Tibial nerve (tissue), 4 donors: Measurements from ENCODE around the gene SHTN1. TPM values are rescaled to one million over a fixed set of nuclear protein-coding genes. Genes with fewer than 3 reads are reported as not detected.

Experiments used
- DNase-seq, 2 donors: peaks; one replicate each; pipeline ENCODE4 v3.0.0-alpha.2; 2019; ENCODE audit warnings: low spot score in 2 of 2
- H3K27ac ChIP-seq, 4 donors: fragments of 200-600 bp; sonication (generic) in 3 of 4; one replicate each; pipeline ENCODE4 v1.5.1; 2017 to 2019; ENCODE audit warnings: mild to moderate bottlenecking in 1 of 4
- H3K27me3 ChIP-seq, 2 donors: fragments of 200-600 bp; sonication (generic) in 1 of 2; one replicate each; pipeline versions ENCODE4 v1.5.1 to v1.6.0; 2017 to 2019
- H3K36me3 ChIP-seq, 3 donors: fragments of 200-600 bp; sonication (generic); one replicate each; pipeline ENCODE4 v1.5.1; 2018 to 2019
- H3K4me1 ChIP-seq, 4 donors: fragments of 200-600 bp; sonication (generic) in 3 of 4; one replicate each; pipeline ENCODE4 v1.5.1; 2017 to 2019
- H3K4me3 ChIP-seq, 4 donors: fragments of 200-600 bp; sonication (generic) in 3 of 4; one replicate each; pipeline ENCODE4 v1.5.1; 2017 to 2019; ENCODE audit warnings: mild to moderate bottlenecking in 1 of 4, moderate library complexity in 1 of 4
- H3K9me3 ChIP-seq, 4 donors: fragments of 200-600 bp; sonication (generic) in 3 of 4; one replicate each; pipeline ENCODE4 v1.5.1; 2017 to 2019
- EP300 ChIP-seq, 2 donors: sonication (generic); formaldehyde crosslinking; IDR thresholded peaks; one replicate each; pipeline ENCODE4 v1.6.1; 2017; ENCODE audit warnings: antibody characterized with exemption in 2 of 2, mild to moderate bottlenecking in 1 of 2
- POLR2A ChIP-seq, 2 donors: fragments of 450-650 bp; IDR thresholded peaks; one replicate each; pipeline ENCODE4 v1.6.1; 2017; ENCODE audit warnings: antibody characterized with exemption in 2 of 2, mild to moderate bottlenecking in 2 of 2, moderate library complexity in 2 of 2
- WGBS, 2 donors: methylation state at CpG; one replicate each; pipeline ENCODE4 v1.1.5; 2018; 5-methylcytosine and 5-hydroxymethylcytosine counted together
- total RNA-seq, 4 donors: library from RNA; depleted of rRNA; stranded (reverse); fragments of >200 nt; gene quantifications; one replicate each; pipeline ENCODE4 v1.1.0, GENCODE V29; 2016
- TF ChIP-seq, protein P1 (sequence below), 5 experiments: fragments of 200-600 bp in 3 of 5; fragments of 450-650 bp in 2 of 5; sonication (generic) in 3 of 5; IDR thresholded peaks; one replicate each; pipeline ENCODE4 v1.5.1; 2016 to 2019; ENCODE audit warnings: antibody characterized with exemption in 5 of 5, mild to moderate bottlenecking in 3 of 5, moderate library complexity in 2 of 5

The SHTN1 gene, protein sequence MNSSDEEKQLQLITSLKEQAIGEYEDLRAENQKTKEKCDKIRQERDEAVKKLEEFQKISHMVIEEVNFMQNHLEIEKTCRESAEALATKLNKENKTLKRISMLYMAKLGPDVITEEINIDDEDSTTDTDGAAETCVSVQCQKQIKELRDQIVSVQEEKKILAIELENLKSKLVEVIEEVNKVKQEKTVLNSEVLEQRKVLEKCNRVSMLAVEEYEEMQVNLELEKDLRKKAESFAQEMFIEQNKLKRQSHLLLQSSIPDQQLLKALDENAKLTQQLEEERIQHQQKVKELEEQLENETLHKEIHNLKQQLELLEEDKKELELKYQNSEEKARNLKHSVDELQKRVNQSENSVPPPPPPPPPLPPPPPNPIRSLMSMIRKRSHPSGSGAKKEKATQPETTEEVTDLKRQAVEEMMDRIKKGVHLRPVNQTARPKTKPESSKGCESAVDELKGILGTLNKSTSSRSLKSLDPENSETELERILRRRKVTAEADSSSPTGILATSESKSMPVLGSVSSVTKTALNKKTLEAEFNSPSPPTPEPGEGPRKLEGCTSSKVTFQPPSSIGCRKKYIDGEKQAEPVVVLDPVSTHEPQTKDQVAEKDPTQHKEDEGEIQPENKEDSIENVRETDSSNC
- 10 to 100 TPM in 3 of 4 donors, 1 to 10 TPM in 1; 9.2 to 16.3 (median 15.4) TPM for total RNA-seq

DNA sequence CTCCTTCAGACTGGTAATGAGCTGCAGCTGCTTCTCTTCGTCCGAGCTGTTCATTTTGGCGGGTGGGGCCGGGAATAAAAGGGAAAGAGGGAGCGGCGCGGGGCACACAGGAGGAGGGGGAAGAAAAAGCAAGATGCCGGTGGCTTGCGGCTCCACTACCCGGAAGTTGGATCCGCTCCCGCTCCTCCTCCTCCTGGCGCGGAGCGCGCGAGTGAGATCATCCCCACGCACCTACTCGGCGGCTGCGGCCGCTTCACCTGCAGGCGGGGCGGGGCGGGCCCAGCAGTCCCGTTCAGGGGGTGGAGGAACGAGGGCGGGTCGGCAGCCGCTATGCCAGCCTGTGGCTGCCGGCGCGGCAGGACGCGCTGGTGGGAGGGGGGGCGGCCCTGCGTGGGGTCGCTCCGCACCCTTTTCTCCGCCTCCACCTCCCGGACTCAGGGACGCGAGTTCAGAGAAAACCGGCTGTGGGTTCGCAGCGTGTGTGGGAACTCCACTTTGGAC lies at the start of gene SHTN1:
SHTN1 (minus strand) TSS at position 162 of the 501 bp plus-strand sequence; CDS start at position 54, 108 bp downstream.
- peak within 1 kb of the TSS; percentile 5 to 76 (median 58) for H3K27ac ChIP-seq
- WGBS, 2 donors, result 1% methylated on average over 25 to 28 of the region's 46 CpGs
- TF ChIP-seq POLR2A (IDR thresholded peaks at IDR 0.05), result no peak
- TF ChIP-seq EP300 (IDR thresholded peaks at IDR 0.05), result no peak
- TF ChIP-seq, protein P1, sequence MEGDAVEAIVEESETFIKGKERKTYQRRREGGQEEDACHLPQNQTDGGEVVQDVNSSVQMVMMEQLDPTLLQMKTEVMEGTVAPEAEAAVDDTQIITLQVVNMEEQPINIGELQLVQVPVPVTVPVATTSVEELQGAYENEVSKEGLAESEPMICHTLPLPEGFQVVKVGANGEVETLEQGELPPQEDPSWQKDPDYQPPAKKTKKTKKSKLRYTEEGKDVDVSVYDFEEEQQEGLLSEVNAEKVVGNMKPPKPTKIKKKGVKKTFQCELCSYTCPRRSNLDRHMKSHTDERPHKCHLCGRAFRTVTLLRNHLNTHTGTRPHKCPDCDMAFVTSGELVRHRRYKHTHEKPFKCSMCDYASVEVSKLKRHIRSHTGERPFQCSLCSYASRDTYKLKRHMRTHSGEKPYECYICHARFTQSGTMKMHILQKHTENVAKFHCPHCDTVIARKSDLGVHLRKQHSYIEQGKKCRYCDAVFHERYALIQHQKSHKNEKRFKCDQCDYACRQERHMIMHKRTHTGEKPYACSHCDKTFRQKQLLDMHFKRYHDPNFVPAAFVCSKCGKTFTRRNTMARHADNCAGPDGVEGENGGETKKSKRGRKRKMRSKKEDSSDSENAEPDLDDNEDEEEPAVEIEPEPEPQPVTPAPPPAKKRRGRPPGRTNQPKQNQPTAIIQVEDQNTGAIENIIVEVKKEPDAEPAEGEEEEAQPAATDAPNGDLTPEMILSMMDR (IDR thresholded peaks at IDR 0.05), result no peak
- DNase-seq, result peak; percentile 16 to 28
- no peaks in the 10 kb centered on the region for H3K27me3 ChIP-seq
- H3K4me3 ChIP-seq, result peak within 1 kb of the TSS; percentile 54 to 82 (median 68)
- H3K4me1 ChIP-seq, result peaks cover 0 to 12% (median 0%) of the 10 kb centered on the region in 4 donors
- no peaks in the 10 kb centered on the region for H3K36me3 ChIP-seq
- H3K9me3 ChIP-seq, result no peaks in the 10 kb centered on the region

DNA sequence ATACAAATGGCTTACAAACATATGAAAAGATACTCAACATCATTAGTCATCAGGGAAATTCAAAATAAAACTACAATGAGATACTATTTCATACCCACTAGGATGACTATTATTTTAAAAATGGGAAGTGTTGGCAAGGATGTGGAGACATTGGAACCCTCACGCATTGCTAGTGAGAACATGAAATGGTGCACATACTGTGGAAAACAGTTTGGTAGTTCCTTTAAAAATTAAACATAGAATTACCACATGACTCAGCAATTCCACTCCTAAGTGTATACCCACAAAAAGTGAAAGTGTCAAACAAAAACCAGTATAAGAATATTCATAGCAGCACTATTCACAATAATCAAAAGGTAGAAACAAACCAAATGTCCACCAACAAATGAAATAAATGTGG lies 48.5 kb upstream of the SHTN1 start:
- H3K4me1 ChIP-seq, result no peaks in the 10 kb centered on the region
- H3K27ac ChIP-seq, result no peak overlapping the region
- no peak for DNase-seq
- no peaks in the 10 kb centered on the region for H3K27me3 ChIP-seq
- H3K4me3 ChIP-seq, result no peak overlapping the region
- peaks cover 0 to 38% (median 0%) of the 10 kb centered on the region in 4 donors for H3K9me3 ChIP-seq
- no peaks in the 10 kb centered on the region for H3K36me3 ChIP-seq
- TF ChIP-seq EP300 (IDR thresholded peaks at IDR 0.05) (no peak), POLR2A (IDR thresholded peaks at IDR 0.05) (no peak)
- TF ChIP-seq, protein P1 (IDR thresholded peaks at IDR 0.05), result no peak
- 84 to 86% methylated on average over 1 of the region's 1 CpG for WGBS, 2 donors

DNA sequence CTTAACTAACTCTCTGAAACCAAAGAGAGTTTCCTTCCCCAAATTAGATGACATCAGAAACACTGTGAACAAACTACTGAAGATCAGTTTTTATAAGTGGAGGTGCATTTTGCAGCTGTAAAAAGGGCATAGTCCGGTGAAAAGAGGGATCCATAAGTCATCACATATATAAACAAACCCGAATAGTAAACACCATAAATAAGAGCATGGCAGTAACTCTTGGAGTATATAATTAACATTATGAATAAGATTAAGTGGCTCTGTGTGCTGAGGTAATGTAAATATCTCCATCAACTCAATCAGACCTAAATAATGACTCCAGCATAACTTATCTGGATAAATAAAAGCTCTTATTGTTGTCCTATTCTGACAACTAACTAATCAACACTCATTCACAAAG lies 43.0 kb upstream of the SHTN1 start:
- H3K27ac ChIP-seq, result no peak overlapping the region
- H3K9me3 ChIP-seq, result peaks cover 0 to 30% (median 0%) of the 10 kb centered on the region in 4 donors
- no peaks in the 10 kb centered on the region for H3K27me3 ChIP-seq
- H3K4me3 ChIP-seq, result no peak overlapping the region
- no peak for DNase-seq
- no peaks in the 10 kb centered on the region for H3K4me1 ChIP-seq
- TF ChIP-seq EP300 (IDR thresholded peaks at IDR 0.05) (no peak), POLR2A (IDR thresholded peaks at IDR 0.05) (no peak)
- TF ChIP-seq, protein P1 (IDR thresholded peaks at IDR 0.05), result no peak
- 88 to 92% methylated on average over 2 of the region's 2 CpGs for WGBS, 2 donors
- H3K36me3 ChIP-seq, result no peaks in the 10 kb centered on the region

DNA sequence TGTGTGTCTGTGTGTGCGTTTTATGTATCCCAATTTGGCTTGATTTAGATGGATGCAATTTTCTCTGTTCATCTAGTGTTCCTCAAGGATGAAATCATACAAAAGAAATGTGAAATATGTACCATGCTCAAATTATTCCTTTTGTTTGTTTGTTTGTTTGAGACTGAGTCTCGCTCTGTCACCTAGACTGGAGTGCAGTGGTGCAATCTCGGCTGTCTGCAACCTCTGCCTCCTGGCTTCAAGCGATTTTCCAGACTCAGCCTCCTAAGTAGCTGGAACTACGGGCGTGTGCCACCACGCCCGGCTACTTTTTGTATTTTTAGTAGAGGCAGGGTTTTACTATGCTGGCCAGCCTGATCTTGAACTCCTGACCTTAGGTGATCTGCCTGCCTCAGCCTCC lies 11.3 kb upstream of the SHTN1 start:
- Histone ChIP-seq H3K36me3 (no peaks in the 10 kb centered on the region), H3K4me1 (no peaks in the 10 kb centered on the region), H3K27me3 (no peaks in the 10 kb centered on the region), H3K9me3 (no peaks in the 10 kb centered on the region), H3K27ac (no peak overlapping the region), H3K4me3 (no peak overlapping the region)
- no peak for DNase-seq
- no peak for TF ChIP-seq POLR2A (IDR thresholded peaks at IDR 0.05)
- TF ChIP-seq, protein P1 (IDR thresholded peaks at IDR 0.05), result no peak
- no peak for TF ChIP-seq EP300 (IDR thresholded peaks at IDR 0.05)
- 90 to 95% methylated on average over 8 of the region's 8 CpGs for WGBS, 2 donors

DNA sequence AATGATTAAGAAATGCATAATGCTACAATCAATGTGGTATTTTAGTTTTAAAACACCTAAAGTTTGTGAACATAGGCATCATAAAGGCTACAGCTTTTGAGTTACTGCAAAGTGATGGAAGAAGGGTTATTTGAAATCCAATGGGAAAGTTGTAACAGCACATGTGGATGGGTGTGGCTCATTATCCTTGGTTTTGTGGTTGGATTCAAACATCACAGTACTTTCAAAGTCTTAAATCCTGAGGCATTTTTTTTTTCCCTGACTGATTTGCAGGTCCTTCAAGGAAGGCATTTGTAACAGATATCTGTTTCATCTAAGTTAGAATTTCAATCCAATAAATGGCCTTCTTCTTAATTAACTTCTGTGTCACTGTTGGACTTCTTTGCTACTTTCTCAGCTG lies 9.8 kb upstream of the SHTN1 start:
- Histone ChIP-seq H3K4me1 (no peaks in the 10 kb centered on the region), H3K27ac (no peak overlapping the region), H3K27me3 (no peaks in the 10 kb centered on the region), H3K9me3 (no peaks in the 10 kb centered on the region), H3K4me3 (no peak overlapping the region), H3K36me3 (no peaks in the 10 kb centered on the region)
- DNase-seq, result no peak
- TF ChIP-seq, protein P1 (IDR thresholded peaks at IDR 0.05), result no peak
- TF ChIP-seq EP300 (IDR thresholded peaks at IDR 0.05) (no peak), POLR2A (IDR thresholded peaks at IDR 0.05) (no peak)
